Mesenchymal stem cell (in vitro differentiated cells and primary cell): ENCODE measurements around the gene ZNF765. TPM values are rescaled to one million over a fixed set of nuclear protein-coding genes. Genes with fewer than 3 reads are reported as not detected.
"Not testable (repeated sequence)": the region's sequence is repeated elsewhere in the genome, so short reads cannot be mapped to it uniquely, and the experiment has no call there.

ENCODE experiments used
- DNase-seq: peaks from one replicate; pipeline ENCODE4 v3.0.0-alpha.2; 2013
- H2AFZ ChIP-seq: one replicate; pipeline ENCODE4 v1.6.1; 2013; ENCODE audit warnings: low read depth, mild to moderate bottlenecking, control low read depth, inconsistent platforms, low read length, moderate library complexity
- H2AK5ac ChIP-seq: 2 replicates; pipeline ENCODE4 v1.6.1; 2013; ENCODE audit warnings: low read length, moderate library complexity, mild to moderate bottlenecking, inconsistent platforms; ENCODE audit not compliant: severe bottlenecking
- H2BK120ac ChIP-seq: one replicate; pipeline ENCODE4 v1.6.1; 2013; ENCODE audit warnings: low read depth, mild to moderate bottlenecking, inconsistent platforms, low read length, moderate library complexity
- H2BK12ac ChIP-seq, 2 experiments: one replicate each; pipeline ENCODE4 v1.6.1; 2013; ENCODE audit warnings: inconsistent platforms in 2 of 2, low read length in 2 of 2, mild to moderate bottlenecking in 2 of 2, moderate library complexity in 2 of 2, control low read depth in 1 of 2
- H2BK15ac ChIP-seq: one replicate; pipeline ENCODE4 v1.6.1; 2013; ENCODE audit warnings: mild to moderate bottlenecking, low read depth, inconsistent platforms; ENCODE audit not compliant: poor library complexity, severe bottlenecking
- H2BK5ac ChIP-seq: 2 replicates; pipeline ENCODE4 v1.6.1; 2013; ENCODE audit warnings: low read depth, mild to moderate bottlenecking, low read length, control low read depth, inconsistent platforms; ENCODE audit not compliant: poor library complexity, severe bottlenecking
- H3K14ac ChIP-seq, 2 experiments: one replicate each; pipeline ENCODE4 v1.6.1; 2013; ENCODE audit warnings: inconsistent platforms in 2 of 2, low read length in 2 of 2, control low read depth in 1 of 2, mild to moderate bottlenecking in 1 of 2, moderate library complexity in 1 of 2
- H3K18ac ChIP-seq, 2 experiments: one replicate each; pipeline ENCODE4 v1.6.1; 2013; ENCODE audit warnings: inconsistent platforms in 2 of 2, low read length in 2 of 2, control low read depth in 1 of 2, low read depth in 1 of 2, mild to moderate bottlenecking in 1 of 2
- H3K23ac ChIP-seq, 2 experiments: one replicate each; pipeline ENCODE4 v1.6.1; 2013; ENCODE audit warnings: inconsistent platforms in 2 of 2, low read length in 2 of 2, mild to moderate bottlenecking in 2 of 2, moderate library complexity in 2 of 2, control low read depth in 1 of 2
- H3K27ac ChIP-seq: 2 replicates; pipeline ENCODE4 v1.5.1; 2013; ENCODE audit warnings: mild to moderate bottlenecking, moderate library complexity, low read length, control low read depth, inconsistent platforms; ENCODE audit not compliant: poor library complexity, severe bottlenecking
- H3K27me3 ChIP-seq, 2 experiments: 2 replicates each; pipeline versions ENCODE4 v1.6.1 to v1.7.0; 2013; ENCODE audit warnings: low read length in 2 of 2, mild to moderate bottlenecking in 2 of 2, moderate library complexity in 2 of 2, control low read depth in 1 of 2, inconsistent platforms in 1 of 2; ENCODE audit not compliant: control insufficient read depth in 1 of 2, insufficient read depth in 1 of 2
- H3K36me3 ChIP-seq, 2 experiments: 2 replicates each; pipeline versions ENCODE4 v1.6.1 to v1.7.0; 2013; ENCODE audit warnings: low read length in 2 of 2, control low read depth in 1 of 2, inconsistent platforms in 1 of 2, low read depth in 1 of 2, mild to moderate bottlenecking in 1 of 2; ENCODE audit not compliant: insufficient read depth in 2 of 2, control insufficient read depth in 1 of 2
- H3K4ac ChIP-seq, 2 experiments: one replicate each; pipeline ENCODE4 v1.6.1; 2013; ENCODE audit warnings: inconsistent platforms in 2 of 2, low read length in 2 of 2, mild to moderate bottlenecking in 2 of 2, moderate library complexity in 2 of 2, control low read depth in 1 of 2, low read depth in 1 of 2
- H3K4me1 ChIP-seq: 2 replicates; pipeline ENCODE4 v1.6.1; 2013; ENCODE audit warnings: low read depth, low read length, control low read depth; ENCODE audit not compliant: control insufficient read depth, insufficient read depth
- H3K4me2 ChIP-seq: 2 replicates; pipeline ENCODE4 v1.6.1; 2013; ENCODE audit warnings: low read length, mild to moderate bottlenecking, inconsistent platforms; ENCODE audit not compliant: poor library complexity, severe bottlenecking
- H3K4me3 ChIP-seq, 2 experiments: 2 replicates each; pipeline versions ENCODE4 v1.5.1 to v1.7.0; 2013; ENCODE audit warnings: low read length in 2 of 2, mild to moderate bottlenecking in 2 of 2, control low read depth in 1 of 2, low read depth in 1 of 2; ENCODE audit not compliant: insufficient read depth in 1 of 2
- H3K79me1 ChIP-seq: replicated peaks from 2 replicates; pipeline ENCODE4 v1.6.1; 2013; ENCODE audit warnings: mild to moderate bottlenecking, control low read depth, low read length, inconsistent platforms; ENCODE audit not compliant: poor library complexity, severe bottlenecking
- H3K9ac ChIP-seq: 2 replicates; pipeline ENCODE4 v1.7.0; 2013; ENCODE audit warnings: mild to moderate bottlenecking, low read length, moderate library complexity
- H3K9me3 ChIP-seq: 2 replicates; pipeline ENCODE4 v1.7.0; 2013; ENCODE audit warnings: mild to moderate bottlenecking, low read length; ENCODE audit not compliant: control insufficient read depth
- H4K8ac ChIP-seq: one replicate; pipeline ENCODE4 v1.6.1; 2013; ENCODE audit warnings: inconsistent platforms, mild to moderate bottlenecking, low read length, moderate library complexity
- H4K91ac ChIP-seq: one replicate; pipeline ENCODE4 v1.6.1; 2013; ENCODE audit warnings: mild to moderate bottlenecking, low read length, inconsistent platforms
- WGBS: methylation state at CpG from one replicate; pipeline ENCODE4 v1.1.7; 2013; ENCODE audit warnings: mixed read lengths; 5-methylcytosine and 5-hydroxymethylcytosine counted together
- small RNA-seq: library from polyadenylated mRNA; stranded (forward); fragments of <200 nt; extraction: miRNeasy Mini kit (QIAGEN cat#:217004); gene quantifications from one replicate; pipeline ENCODE3, GENCODE V24; 2013; ENCODE audit warnings: low read depth

The ZNF765 gene

GRCh38 chr19:53471916-53472315, 77.0 kb downstream of the ZNF765 start:
- Histone ChIP-seq H3K4me1 (peaks cover 6% of the 10 kb centered on the region), H2BK15ac (no peak overlapping the region), H2AFZ (no peak overlapping the region), H3K36me3 (peaks cover 4 to 11% of the 10 kb centered on the region in 2 experiments), H3K4me3 (no peak overlapping the region), H3K27me3 (no peaks in the 10 kb centered on the region), H3K4ac (no peak overlapping the region), H4K91ac (no peak overlapping the region), H3K23ac (no peak overlapping the region), H3K27ac (no peak overlapping the region), H3K79me1 (peaks cover 25% of the 10 kb centered on the region), H4K8ac (no peak overlapping the region), H3K9ac (no peak overlapping the region), H3K18ac (no peak overlapping the region), H3K4me2 (no peak overlapping the region), H3K9me3 (peaks cover 7% of the 10 kb centered on the region), H2BK120ac (no peak overlapping the region), H2BK12ac (no peak overlapping the region), H3K14ac (no peak overlapping the region), H2AK5ac (no peak overlapping the region), H2BK5ac (no peak overlapping the region)
- WGBS, result 96% methylated on average over 5 of the region's 7 CpGs
- DNase-seq, result no peak

GRCh38 chr19:53474832-53475231, 79.9 kb downstream of the ZNF765 start:
- not testable (repeated sequence) for H3K4ac ChIP-seq, H2BK120ac ChIP-seq, H2BK12ac ChIP-seq, H3K18ac ChIP-seq, H3K23ac ChIP-seq, H3K4me1 ChIP-seq, H2BK15ac ChIP-seq, H3K4me3 ChIP-seq, DNase-seq, H2AFZ ChIP-seq, H3K9ac ChIP-seq, H4K8ac ChIP-seq, H2BK5ac ChIP-seq, H3K27ac ChIP-seq, H3K14ac ChIP-seq, H2AK5ac ChIP-seq, H4K91ac ChIP-seq, H3K27me3 ChIP-seq, H3K4me2 ChIP-seq
- Histone ChIP-seq H3K36me3 (peaks cover 17 to 28% of the 10 kb centered on the region in 2 experiments), H3K9me3 (peaks cover 20% of the 10 kb centered on the region), H3K79me1 (peaks cover 33% of the 10 kb centered on the region)
- WGBS, result 75% methylated on average over 1 of the region's 1 CpG

GRCh38 chr19:53475470-53475869, 80.5 kb downstream of the ZNF765 start:
- not testable (repeated sequence) for DNase-seq, H3K9ac ChIP-seq, H2AK5ac ChIP-seq, H2AFZ ChIP-seq, H3K14ac ChIP-seq, H4K8ac ChIP-seq, H3K23ac ChIP-seq, H3K4me2 ChIP-seq, H3K4ac ChIP-seq, H3K4me1 ChIP-seq, H3K27me3 ChIP-seq, H4K91ac ChIP-seq, H2BK120ac ChIP-seq, H2BK12ac ChIP-seq, H2BK5ac ChIP-seq, H3K4me3 ChIP-seq, H3K27ac ChIP-seq, H2BK15ac ChIP-seq, H3K18ac ChIP-seq
- Histone ChIP-seq H3K36me3 (peaks cover 21 to 32% of the 10 kb centered on the region in 2 experiments), H3K79me1 (peaks cover 35% of the 10 kb centered on the region), H3K9me3 (peaks cover 21% of the 10 kb centered on the region)
- 78% methylated on average over 6 of the region's 6 CpGs for WGBS

Small RNAs within 50 kb of the gene (small RNA-seq; reads per million reads assigned to genes)
- not detected for gene RPL39P36
